Kidney (tissue), 14 donors: ENCODE measurements around the gene GNAT2. TPM values are rescaled to one million over a fixed set of nuclear protein-coding genes. Genes with fewer than 3 reads are reported as not detected.

Source experiments
- DNase-seq, 5 donors: peaks; one replicate each; pipeline ENCODE4 v3.0.0-alpha.2; 2013 to 2020
- FAIRE-seq: peaks from 2 replicates; lab custom pipeline; 2012; peaks lifted over from hg19 to GRCh38; lab: Jason Lieb, UNC
- H3K27ac ChIP-seq, 2 donors: one replicate each; pipeline ENCODE4 v1.7.0; 2013; ENCODE audit warnings: low read depth in 2 of 2, low read length in 2 of 2, inconsistent platforms in 1 of 2
- H3K27me3 ChIP-seq: one replicate; pipeline ENCODE4 v1.7.1; 2013; ENCODE audit warnings: low read length, inconsistent platforms; ENCODE audit not compliant: control insufficient read depth, insufficient read depth
- H3K36me3 ChIP-seq, 3 donors: one replicate each; pipeline versions ENCODE4 v1.7.0 to v1.7.1; 2013; ENCODE audit warnings: low read length in 3 of 3, control low read depth in 1 of 3, inconsistent platforms in 1 of 3; ENCODE audit not compliant: insufficient read depth in 3 of 3, control insufficient read depth in 2 of 3
- H3K4me1 ChIP-seq, 3 donors: one replicate each; pipeline versions ENCODE4 v1.7.0 to v1.7.1; 2013; ENCODE audit warnings: low read length in 3 of 3, inconsistent platforms in 1 of 3, low read depth in 1 of 3; ENCODE audit not compliant: control insufficient read depth in 2 of 3, insufficient read depth in 2 of 3
- H3K4me3 ChIP-seq, 3 donors: one replicate each; pipeline versions ENCODE4 v1.7.0 to v1.8.1; 2013; ENCODE audit warnings: low read length in 3 of 3, control low read depth in 1 of 3, inconsistent platforms in 1 of 3
- H3K9ac ChIP-seq, 3 donors: one replicate each; pipeline versions ENCODE4 v1.7.0 to v1.7.1; 2013; ENCODE audit warnings: low read length in 3 of 3, control low read depth in 1 of 3, inconsistent platforms in 1 of 3
- H3K9me3 ChIP-seq, 3 donors: one replicate each; pipeline versions ENCODE4 v1.7.0 to v1.7.1; 2013; ENCODE audit warnings: low read length in 3 of 3, control low read depth in 1 of 3, inconsistent platforms in 1 of 3; ENCODE audit not compliant: control insufficient read depth in 2 of 3, insufficient read depth in 1 of 3
- CTCF ChIP-seq: IDR thresholded peaks from 3 replicates; pipeline ENCODE4 v1.5.1; 2012; ENCODE audit warnings: mild to moderate bottlenecking, moderate library complexity, borderline replicate concordance; ENCODE audit not compliant: insufficient read depth; ENCODE audit errors: extremely low read depth
- intact Hi-C: fragments of 100-400 bp; cut with DNase I; formaldehyde crosslinking; loops from one replicate; pipeline ENCODE4 v1.11.1; 2022
- polyA plus RNA-seq: library from polyadenylated mRNA; stranded (reverse); fragments of 350-450 nt; fragmentation: Illumina TruSeq; extraction: RNeasy Lipid Tissue Mini Kit (QIAGEN cat#74804); gene quantifications from one replicate; pipeline ENCODE4 v1.2.3, GENCODE V29; 2014; ENCODE audit warnings: low read depth, low replicate concordance; ENCODE audit not compliant: insufficient read depth
- total RNA-seq: library from RNA; stranded (reverse); fragmentation: NEBNext Ultra II Directional; extraction: Animal tissue kit (Norgen Biotek cat#: 25700); gene quantifications from one replicate; pipeline ENCODE4 v1.2.1, GENCODE V29; 2021
- donor health status: control.
- donor health status: control.
- donor health status: control.
- donor health status: control.
- donor health status: control.
- donor health status: DM: yes; HTN: yes; CAD: no.
- donor health status: Normal renal cell carcinoma (clear cell type).

The GNAT2 gene
- total and polyA plus RNA-seq, 2 donors from 2014 or later, result not detected

- no peak overlapping the region for H3K9ac ChIP-seq
- no peaks in the 10 kb centered on the region for H3K27me3 ChIP-seq
- H3K27ac ChIP-seq, result no peak overlapping the region
- peaks cover 0 to 27% (median 12%) of the 10 kb centered on the region in 3 donors for H3K4me1 ChIP-seq
- DNase-seq (peak in 1 of 5 donors; percentile 29), FAIRE-seq (no peak)
- intact Hi-C loops, result no loop called here
- TF ChIP-seq CTCF, result no peak
- H3K36me3 ChIP-seq, result peaks cover 0 to 15% (median 4%) of the 10 kb centered on the region in 3 donors
- no peak overlapping the region for H3K4me3 ChIP-seq
- H3K9me3 ChIP-seq, result no peaks in the 10 kb centered on the region
Observed at GRCh38 chr1:109659145-109659544, 39.7 kb upstream of the GNAT2 start.

GRCh38 chr1:109658533-109659042 is 39.2 kb upstream of the GNAT2 start:
- intact Hi-C loops, result no loop called here
- no peak overlapping the region for H3K4me3 ChIP-seq
- peaks cover 0 to 15% (median 4%) of the 10 kb centered on the region in 3 donors for H3K36me3 ChIP-seq
- no peak for DNase-seq
- H3K9ac ChIP-seq, result no peak overlapping the region
- no peak for TF ChIP-seq CTCF
- FAIRE-seq, result no peak
- peaks cover 0 to 27% (median 12%) of the 10 kb centered on the region in 3 donors for H3K4me1 ChIP-seq
- no peaks in the 10 kb centered on the region for H3K9me3 ChIP-seq
- H3K27me3 ChIP-seq, result no peaks in the 10 kb centered on the region
- peak overlapping the region in 1 of 2 donors; percentile 17 for H3K27ac ChIP-seq

- Histone ChIP-seq H3K9me3 (no peaks in the 10 kb centered on the region), H3K4me1 (peaks cover 0 to 27% (median 12%) of the 10 kb centered on the region in 3 donors), H3K27me3 (no peaks in the 10 kb centered on the region), H3K36me3 (peaks cover 0 to 15% (median 4%) of the 10 kb centered on the region in 3 donors), H3K27ac (peak overlapping the region in 1 of 2 donors; percentile 17), H3K9ac (no peak overlapping the region), H3K4me3 (no peak overlapping the region)
- FAIRE-seq (no peak), DNase-seq (no peak)
- intact Hi-C loops, result no loop called here
- TF ChIP-seq CTCF, result no peak
Observed at GRCh38 chr1:109657970-109658369, 38.6 kb upstream of the GNAT2 start.
